ENCODE measurements around the gene CISD3.

The CISD3 gene

GRCh38 chr17:38710985-38711384, 19.2 kb upstream of the CISD3 start:
- no peak overlapping the region for H3K27ac ChIP-seq
- no peak for DNase-seq (ENCODE audit: low read depth, low spot score)
- no peak overlapping the region for H3K9ac ChIP-seq (ENCODE audit: insufficient read length)
- H3K4me3 ChIP-seq = no peak overlapping the region
- TF ChIP-seq EZH2 (IDR thresholded peaks at IDR 0.05) (no peak), FOXP2 (optimal IDR thresholded peaks at IDR 0.05; ENCODE audit: control extremely low read depth, extremely low read length, insufficient read depth) (no peak)
- no peaks in the 10 kb centered on the region for H3K9me3 ChIP-seq (ENCODE audit: low read depth, low read length)
- peaks cover 18% of the 10 kb centered on the region; the same call in 1 of the 2 replicates for H3K36me3 ChIP-seq (ENCODE audit: insufficient read depth, low read length)

GRCh38 chr17:38711792-38712571, 18.2 kb upstream of the CISD3 start:
- Histone ChIP-seq H3K27ac (no peak overlapping the region), H3K9ac (ENCODE audit: insufficient read length) (no peak overlapping the region), H3K36me3 (ENCODE audit: insufficient read depth, low read length) (peaks cover 25% of the 10 kb centered on the region; the same call in 1 of the 2 replicates), H3K4me3 (no peak overlapping the region), H3K9me3 (ENCODE audit: low read depth, low read length) (no peaks in the 10 kb centered on the region)
- no peak for DNase-seq (ENCODE audit: low read depth, low spot score)
- TF ChIP-seq FOXP2 (optimal IDR thresholded peaks at IDR 0.05; ENCODE audit: control extremely low read depth, extremely low read length, insufficient read depth) (no peak), POLR2AphosphoS5 (IDR thresholded peaks at IDR 0.05; ENCODE audit: borderline replicate concordance, low read depth, low read length) (no peak), EZH2 (IDR thresholded peaks at IDR 0.05) (no peak)

- H3K36me3 ChIP-seq (ENCODE audit: insufficient read depth, low read length) = peaks cover 25% of the 10 kb centered on the region; the same call in 1 of the 2 replicates
- H3K9ac ChIP-seq (ENCODE audit: insufficient read length) = no peak overlapping the region
- no peak overlapping the region for H3K27ac ChIP-seq
- TF ChIP-seq FOXP2 (optimal IDR thresholded peaks at IDR 0.05; ENCODE audit: control extremely low read depth, extremely low read length, insufficient read depth) = no peak
- TF ChIP-seq POLR2AphosphoS5 (IDR thresholded peaks at IDR 0.05; ENCODE audit: borderline replicate concordance, low read depth, low read length) = no peak
- TF ChIP-seq EZH2 (IDR thresholded peaks at IDR 0.05) = no peak
- no peaks in the 10 kb centered on the region for H3K9me3 ChIP-seq (ENCODE audit: low read depth, low read length)
- H3K4me3 ChIP-seq = no peak overlapping the region
- DNase-seq (ENCODE audit: low read depth, low spot score) = no peak
These were observed 17.5 kb upstream of the CISD3 start for GRCh38 chr17:38712593-38712992.

GRCh38 chr17:38713456-38714075, 16.6 kb upstream of the CISD3 start:
- H3K9me3 ChIP-seq (ENCODE audit: low read depth, low read length) = no peaks in the 10 kb centered on the region
- no peak overlapping the region for H3K27ac ChIP-seq
- H3K9ac ChIP-seq (ENCODE audit: insufficient read length) = no peak overlapping the region
- TF ChIP-seq FOXP2 (optimal IDR thresholded peaks at IDR 0.05; ENCODE audit: control extremely low read depth, extremely low read length, insufficient read depth) (no peak), POLR2AphosphoS5 (IDR thresholded peaks at IDR 0.05; ENCODE audit: borderline replicate concordance, low read depth, low read length) (no peak), EZH2 (IDR thresholded peaks at IDR 0.05) (no peak)
- no peak overlapping the region for H3K4me3 ChIP-seq
- H3K36me3 ChIP-seq (ENCODE audit: insufficient read depth, low read length) = peaks cover 25% of the 10 kb centered on the region; the same call in 1 of the 2 replicates
- DNase-seq (ENCODE audit: low read depth, low spot score) = no peak

GRCh38 chr17:38715216-38715943, 14.8 kb upstream of the CISD3 start:
- no peak for DNase-seq (ENCODE audit: low read depth, low spot score)
- TF ChIP-seq EZH2 (IDR thresholded peaks at IDR 0.05) = no peak
- TF ChIP-seq POLR2AphosphoS5 (IDR thresholded peaks at IDR 0.05; ENCODE audit: borderline replicate concordance, low read depth, low read length) = no peak
- Histone ChIP-seq H3K9ac (ENCODE audit: insufficient read length) (no peak overlapping the region), H3K27ac (no peak overlapping the region), H3K9me3 (ENCODE audit: low read depth, low read length) (no peaks in the 10 kb centered on the region), H3K4me3 (no peak overlapping the region), H3K36me3 (ENCODE audit: insufficient read depth, low read length) (peaks cover 33% of the 10 kb centered on the region)

GRCh38 chr17:38716368-38717005, 13.7 kb upstream of the CISD3 start:
- H3K9ac ChIP-seq (ENCODE audit: insufficient read length) = no peak overlapping the region
- no peak for TF ChIP-seq POLR2AphosphoS5 (IDR thresholded peaks at IDR 0.05; ENCODE audit: borderline replicate concordance, low read depth, low read length)
- TF ChIP-seq EZH2 (IDR thresholded peaks at IDR 0.05) = no peak
- TF ChIP-seq FOXP2 (optimal IDR thresholded peaks at IDR 0.05; ENCODE audit: control extremely low read depth, extremely low read length, insufficient read depth) = no peak
- peaks cover 44% of the 10 kb centered on the region for H3K36me3 ChIP-seq (ENCODE audit: insufficient read depth, low read length)

GRCh38 chr17:38717139-38717745, 12.9 kb upstream of the CISD3 start:
- no peak overlapping the region for H3K4me3 ChIP-seq
- DNase-seq (ENCODE audit: low read depth, low spot score) = no peak
- no peak overlapping the region for H3K27ac ChIP-seq
- no peaks in the 10 kb centered on the region for H3K9me3 ChIP-seq (ENCODE audit: low read depth, low read length)
- peaks cover 42% of the 10 kb centered on the region for H3K36me3 ChIP-seq (ENCODE audit: insufficient read depth, low read length)
- no peak overlapping the region for H3K9ac ChIP-seq (ENCODE audit: insufficient read length)
- TF ChIP-seq POLR2AphosphoS5 (IDR thresholded peaks at IDR 0.05; ENCODE audit: borderline replicate concordance, low read depth, low read length) = no peak
- no peak for TF ChIP-seq FOXP2 (optimal IDR thresholded peaks at IDR 0.05; ENCODE audit: control extremely low read depth, extremely low read length, insufficient read depth)
- no peak for TF ChIP-seq EZH2 (IDR thresholded peaks at IDR 0.05)

More at GRCh38 chr17:38716368-38717005, 13.7 kb upstream of the CISD3 start:
- no peak overlapping the region for H3K4me3 ChIP-seq
- H3K9me3 ChIP-seq (ENCODE audit: low read depth, low read length) = no peaks in the 10 kb centered on the region
- no peak for DNase-seq (ENCODE audit: low read depth, low spot score)
- no peak overlapping the region for H3K27ac ChIP-seq

Data from SK-N-MC (cell line).